H1 (cell line): Measurements from ENCODE around the gene ABI1. TPM values are rescaled to one million over a fixed set of nuclear protein-coding genes. Genes with fewer than 3 reads are reported as not detected.

Source experiments
- ATF3 ChIP-seq: IDR thresholded peaks from 2 replicates; pipeline ENCODE4 v1.6.1; 2011; ENCODE audit warnings: low read depth, mild to moderate bottlenecking, low read length; ENCODE audit not compliant: insufficient read depth
- BACH1 ChIP-seq: IDR thresholded peaks from 2 replicates; pipeline ENCODE4 v1.6.1; 2012; ENCODE audit warnings: low read length, improper control_type of control experiment
- CBX5 ChIP-seq: fragments of 300-800, 300-1000 bp; sonication (generic); IDR thresholded peaks from 2 replicates; pipeline ENCODE4 v1.7.1; 2016; ENCODE audit warnings: antibody characterized with exemption, low read length, low read depth
- CHD1 ChIP-seq: IDR thresholded peaks from 2 replicates; pipeline ENCODE4 v1.6.1; 2012; ENCODE audit warnings: low read depth, low read length, improper control_type of control experiment
- polyA plus RNA-seq, 7 experiments: library from polyadenylated mRNA; depleted of rRNA in 3 of 7; stranded (reverse) in 5 of 7; unstranded in 2 of 7; fragments of >200 nt in 5 of 7; fragments of 200-250 nt in 2 of 7; gene quantifications; 1 replicate in 5 of 7; 2 replicates in 1 of 7; 4 replicates in 1 of 7; pipeline versions ENCODE4 v1.2.1 to v1.2.3, GENCODE V29; 2011 to 2013; ENCODE audit warnings: missing spikeins in 2 of 7, mixed read lengths in 2 of 7
- total RNA-seq: library from RNA; stranded (reverse); fragmentation: NEBNext Ultra II Directional; extraction: Animal tissue kit (Norgen Biotek cat#: 25700); gene quantifications from 2 replicates; pipeline ENCODE4 v1.2.1, GENCODE V29; 2021

The ABI1 gene
- total and polyA plus RNA-seq, 2 of the 8 experiments (the other 6 are each of a cell fraction or from before 2014, with no cell fraction given), result 35.4 to 37.0 TPM

- no peak for TF ChIP-seq BACH1
- TF ChIP-seq CHD1, result no peak
- no peak for TF ChIP-seq CBX5
- TF ChIP-seq ATF3, result no peak
- TF ChIP-seq, all 59 proteins: peak for 0
These were observed 5.6 kb downstream of the ABI1 start (continued) for GRCh38 chr10:26855186-26855585.
